Measurements from ENCODE around the gene NR3C2.

DNA sequence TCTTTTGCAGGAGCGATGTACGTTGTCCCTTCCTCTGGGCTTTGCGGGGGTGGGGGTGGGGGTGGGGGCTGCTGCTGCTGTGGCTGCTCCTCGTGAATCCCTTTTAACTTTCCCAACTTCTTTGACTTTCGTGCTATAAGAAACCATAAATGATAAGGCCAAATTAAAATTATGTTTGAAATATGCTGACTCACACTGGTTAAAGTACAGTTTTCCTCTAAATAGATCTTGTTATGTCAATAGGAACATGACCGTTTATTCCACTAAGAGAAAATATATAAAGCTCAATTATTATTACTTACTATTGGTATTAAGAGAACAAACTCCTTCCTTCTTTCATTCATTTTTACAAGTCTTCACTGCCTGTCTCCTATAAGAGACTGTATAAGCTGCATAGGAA, 287.4 kb downstream of the NR3C2 start:
- TF ChIP-seq, protein P1, sequence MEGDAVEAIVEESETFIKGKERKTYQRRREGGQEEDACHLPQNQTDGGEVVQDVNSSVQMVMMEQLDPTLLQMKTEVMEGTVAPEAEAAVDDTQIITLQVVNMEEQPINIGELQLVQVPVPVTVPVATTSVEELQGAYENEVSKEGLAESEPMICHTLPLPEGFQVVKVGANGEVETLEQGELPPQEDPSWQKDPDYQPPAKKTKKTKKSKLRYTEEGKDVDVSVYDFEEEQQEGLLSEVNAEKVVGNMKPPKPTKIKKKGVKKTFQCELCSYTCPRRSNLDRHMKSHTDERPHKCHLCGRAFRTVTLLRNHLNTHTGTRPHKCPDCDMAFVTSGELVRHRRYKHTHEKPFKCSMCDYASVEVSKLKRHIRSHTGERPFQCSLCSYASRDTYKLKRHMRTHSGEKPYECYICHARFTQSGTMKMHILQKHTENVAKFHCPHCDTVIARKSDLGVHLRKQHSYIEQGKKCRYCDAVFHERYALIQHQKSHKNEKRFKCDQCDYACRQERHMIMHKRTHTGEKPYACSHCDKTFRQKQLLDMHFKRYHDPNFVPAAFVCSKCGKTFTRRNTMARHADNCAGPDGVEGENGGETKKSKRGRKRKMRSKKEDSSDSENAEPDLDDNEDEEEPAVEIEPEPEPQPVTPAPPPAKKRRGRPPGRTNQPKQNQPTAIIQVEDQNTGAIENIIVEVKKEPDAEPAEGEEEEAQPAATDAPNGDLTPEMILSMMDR (IDR thresholded peaks at IDR 0.05; ENCODE audit: low read length) = no peak
- TF ChIP-seq EZH2 (optimal IDR thresholded peaks at IDR 0.05; ENCODE audit: low read depth, low read length) (no peak), EZH2phosphoT487 (IDR thresholded peaks at IDR 0.05; ENCODE audit: low read length) (no peak)
